NCI-H748 treated with DMSO at 0.1 percent for 48 hours (cell line): ENCODE data around the gene POLR2I.
"Not testable (repeated sequence)": the region's sequence is repeated elsewhere in the genome, so short reads cannot be mapped to it uniquely, and the experiment has no call there.

Source experiments
- DNase-seq: peaks from one replicate; lab custom pipeline; 2025; lab: John Stamatoyannopoulos, UW

Gene POLR2I

GRCh38 chr19:36100476-36100875 lies 14.2 kb downstream of the POLR2I start:
- DNase-seq = no peak

DNA sequence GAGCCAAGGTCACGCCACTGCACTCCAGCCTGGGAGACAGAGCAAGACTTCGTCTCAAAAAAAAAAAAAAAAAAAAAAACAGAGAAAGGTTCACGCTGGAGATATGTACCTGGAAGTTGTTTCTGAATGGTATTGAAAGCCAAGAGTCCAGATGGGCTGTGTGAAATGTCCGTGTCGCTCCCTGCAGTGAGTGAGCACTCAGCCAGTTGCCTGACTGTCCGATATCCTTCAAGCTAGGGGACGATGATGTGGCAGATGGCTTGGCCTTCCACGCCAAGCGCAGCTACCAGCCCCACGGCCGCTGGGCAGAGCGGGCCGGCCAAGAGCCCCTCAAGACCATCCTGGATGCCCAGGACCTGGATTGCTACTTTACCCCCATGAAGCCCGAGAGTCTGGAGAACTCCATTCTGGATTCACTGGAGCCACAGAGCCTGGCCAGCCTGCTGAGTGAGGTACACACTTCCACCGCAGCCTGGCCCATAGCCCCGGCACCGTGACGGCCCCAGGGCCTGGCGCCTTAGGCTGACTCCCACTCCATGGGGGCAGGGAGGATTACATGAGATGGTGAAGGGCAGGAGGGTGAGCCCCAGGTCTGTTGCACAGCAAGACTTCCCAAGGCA lies 15.4 kb downstream of the POLR2I start:
- DNase-seq = no peak

DNA sequence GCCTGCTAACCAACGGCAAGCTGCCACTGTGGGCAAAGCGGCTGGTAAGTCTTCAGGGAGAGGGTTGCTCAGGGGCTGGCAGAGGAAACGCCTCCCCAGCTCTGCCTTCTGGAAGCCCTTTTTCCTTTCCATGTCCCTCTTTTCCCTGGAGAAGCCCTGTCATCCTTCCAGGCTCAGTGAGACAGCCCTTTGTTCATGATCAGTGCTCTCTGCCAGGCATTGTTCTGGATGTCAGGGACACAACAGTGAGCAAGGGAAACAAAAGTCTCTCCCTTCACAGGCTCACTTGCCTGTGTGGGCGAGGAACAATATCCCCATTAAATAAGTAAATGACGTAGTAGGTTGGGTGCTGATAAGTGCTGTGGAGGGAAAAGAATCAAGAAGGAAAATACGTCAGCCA lies 17.6 kb downstream of the POLR2I start:
- no peak for DNase-seq

DNA sequence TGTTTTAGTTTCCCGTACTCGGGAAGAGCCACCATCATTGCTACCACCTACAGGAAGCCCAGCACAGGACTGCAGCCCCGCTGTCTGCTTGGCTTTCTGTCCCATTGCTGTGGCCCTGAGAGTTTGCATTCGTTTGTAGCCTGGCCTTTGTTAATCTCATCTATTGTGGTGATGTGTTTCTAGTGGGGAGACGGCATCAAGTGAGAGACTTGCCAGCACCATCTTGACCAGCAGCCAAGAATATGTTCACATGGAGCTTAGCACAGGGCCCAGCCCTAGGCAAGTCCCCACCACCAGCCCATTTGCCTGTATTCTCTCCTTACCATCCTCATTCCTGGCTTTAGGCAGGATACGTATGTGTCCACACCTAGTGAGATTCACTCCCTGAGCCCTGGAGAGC lies 21.0 kb downstream of the POLR2I start:
- DNase-seq = no peak

GRCh38 chr19:36093146-36093662 lies 21.5 kb downstream of the POLR2I start:
- DNase-seq = no peak

DNA sequence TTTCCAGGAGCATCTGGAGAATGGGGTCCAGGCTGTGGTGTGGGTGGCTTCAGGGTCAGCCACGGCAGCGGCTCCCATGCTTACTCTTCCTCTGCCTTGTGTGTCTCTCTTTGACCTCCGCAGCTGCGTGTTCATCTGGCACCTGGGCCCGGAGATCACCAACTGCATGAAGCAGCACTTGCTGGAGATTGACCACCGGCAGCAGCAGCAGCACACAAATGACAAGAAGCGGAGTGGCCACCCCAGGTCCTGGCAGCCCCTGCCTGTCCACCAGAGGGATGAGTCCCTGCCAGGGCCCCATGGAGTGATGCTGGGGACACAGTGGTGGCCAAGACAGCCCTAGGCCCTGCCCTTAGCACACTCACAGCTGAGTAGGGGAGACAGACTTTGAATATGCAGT lies 22.1 kb downstream of the POLR2I start:
- DNase-seq = no peak

DNA sequence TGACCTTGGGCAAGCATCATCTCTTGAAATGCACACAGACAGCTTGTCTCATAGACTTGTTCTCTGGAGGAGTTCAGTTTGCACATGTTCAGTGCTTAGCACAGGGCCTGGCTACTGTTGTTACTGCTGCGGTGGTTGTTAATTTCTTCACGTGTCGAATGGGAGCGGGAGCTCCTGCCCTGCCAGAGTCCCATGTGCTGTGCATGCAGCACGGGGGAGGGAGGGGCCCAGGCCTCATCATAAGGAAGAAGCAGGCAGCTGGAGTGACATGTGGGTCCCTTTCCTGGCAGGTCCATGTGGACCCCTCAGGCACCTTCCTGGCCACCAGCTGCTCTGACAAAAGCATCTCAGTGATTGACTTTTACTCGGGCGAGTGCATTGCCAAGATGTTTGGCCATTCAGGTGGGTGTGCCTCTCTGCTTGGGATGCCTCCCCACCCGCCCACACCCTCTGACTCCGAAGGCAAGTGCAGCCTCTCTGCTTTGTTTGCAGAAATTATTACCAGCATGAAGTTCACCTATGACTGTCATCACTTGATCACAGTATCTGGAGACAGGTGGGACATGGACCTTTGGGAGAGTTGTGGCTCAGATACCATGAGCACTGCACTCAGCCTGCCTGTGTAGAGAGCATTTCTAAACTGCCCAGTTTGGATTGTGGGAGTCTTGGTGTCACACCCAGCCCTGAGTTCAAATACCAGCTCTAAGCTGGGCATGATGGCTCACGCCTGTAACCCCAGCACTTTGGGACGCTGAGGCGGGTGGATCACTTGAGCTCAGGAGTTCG lies 23.6 kb downstream of the POLR2I start:
- DNase-seq = no peak

- DNase-seq = no peak
Measured at GRCh38 chr19:36089847-36090246, 24.8 kb downstream of the POLR2I start.

GRCh38 chr19:36086326-36086725 lies 28.3 kb downstream of the POLR2I start:
- no peak for DNase-seq

DNA sequence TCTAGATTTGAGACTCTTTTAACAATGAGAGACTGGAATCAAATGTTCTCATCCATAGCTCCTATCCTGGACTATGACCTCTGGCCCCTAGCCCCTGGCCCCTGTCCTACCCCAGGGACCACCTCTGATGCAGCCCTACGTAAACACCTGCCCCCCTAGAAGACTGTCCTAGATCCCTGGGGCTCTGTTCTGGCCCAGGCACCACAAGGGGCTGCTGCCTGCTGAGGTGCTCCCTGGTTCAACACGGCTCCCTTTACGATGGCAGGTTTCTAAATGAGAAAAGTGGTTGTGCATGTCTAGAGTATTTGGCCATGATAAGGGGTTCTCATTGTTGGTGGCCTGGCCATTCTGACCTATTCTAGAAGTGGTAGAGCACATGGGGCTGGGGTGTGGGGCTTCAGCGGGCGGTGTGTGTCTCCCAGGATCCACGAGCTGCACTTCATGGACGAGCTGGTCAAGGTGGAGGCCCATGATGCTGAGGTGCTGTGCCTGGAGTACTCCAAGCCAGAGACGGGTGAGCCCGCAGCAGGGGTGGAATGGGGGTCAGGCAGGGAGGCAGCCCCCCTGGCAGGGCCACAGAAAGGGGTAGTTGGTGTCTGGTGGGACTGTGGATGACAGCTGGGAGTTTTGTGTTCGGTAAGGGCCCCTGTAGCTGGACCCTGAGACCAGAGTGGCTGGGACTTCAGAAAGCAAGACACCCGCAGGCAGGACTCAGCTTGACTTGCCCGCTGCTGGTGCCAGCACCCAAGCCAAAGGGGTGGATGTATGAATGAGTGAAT lies 30.3 kb downstream of the POLR2I start:
- DNase-seq = no peak

DNA sequence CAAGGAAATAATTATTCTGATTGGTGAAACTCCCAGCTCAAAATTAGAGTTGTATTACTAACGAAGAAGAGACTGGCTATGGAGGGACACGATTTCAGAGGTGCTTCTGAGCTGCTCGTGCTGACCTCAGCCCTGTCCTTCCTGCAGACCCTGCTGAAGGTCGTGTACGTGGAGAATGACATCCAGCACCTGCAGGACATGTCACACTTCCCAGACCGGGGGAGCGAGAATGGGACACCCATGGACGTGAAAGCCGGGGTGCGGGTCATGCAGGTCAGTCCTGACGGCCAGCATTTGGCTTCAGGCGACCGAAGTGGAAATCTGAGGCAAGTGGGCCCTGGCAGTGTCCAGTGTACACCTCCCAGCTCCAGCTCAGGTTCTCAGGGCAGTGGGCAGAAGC lies 31.8 kb downstream of the POLR2I start:
- no peak for DNase-seq

- no peak for DNase-seq
Measured at GRCh38 chr19:36081894-36082293, 32.8 kb downstream of the POLR2I start.

DNA sequence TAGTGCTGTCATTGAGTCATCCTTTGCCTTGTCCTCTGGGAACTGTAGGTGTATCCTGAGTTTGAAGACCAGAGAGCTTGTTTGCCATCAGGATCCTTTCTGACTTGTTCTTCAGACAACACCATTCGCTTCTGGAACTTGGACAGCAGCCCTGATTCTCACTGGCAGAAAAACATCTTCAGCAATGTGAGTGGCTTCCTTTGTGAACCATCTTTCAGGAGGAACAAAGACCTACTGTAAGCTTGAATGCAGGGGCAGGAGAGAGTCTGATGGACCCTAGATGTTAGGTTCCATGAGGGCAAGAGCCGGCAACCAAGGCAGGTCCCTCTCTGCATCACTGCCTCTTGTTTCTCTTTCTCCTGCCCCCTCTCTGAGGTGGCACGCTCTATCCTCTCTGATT lies 33.3 kb downstream of the POLR2I start:
- no peak for DNase-seq

DNA sequence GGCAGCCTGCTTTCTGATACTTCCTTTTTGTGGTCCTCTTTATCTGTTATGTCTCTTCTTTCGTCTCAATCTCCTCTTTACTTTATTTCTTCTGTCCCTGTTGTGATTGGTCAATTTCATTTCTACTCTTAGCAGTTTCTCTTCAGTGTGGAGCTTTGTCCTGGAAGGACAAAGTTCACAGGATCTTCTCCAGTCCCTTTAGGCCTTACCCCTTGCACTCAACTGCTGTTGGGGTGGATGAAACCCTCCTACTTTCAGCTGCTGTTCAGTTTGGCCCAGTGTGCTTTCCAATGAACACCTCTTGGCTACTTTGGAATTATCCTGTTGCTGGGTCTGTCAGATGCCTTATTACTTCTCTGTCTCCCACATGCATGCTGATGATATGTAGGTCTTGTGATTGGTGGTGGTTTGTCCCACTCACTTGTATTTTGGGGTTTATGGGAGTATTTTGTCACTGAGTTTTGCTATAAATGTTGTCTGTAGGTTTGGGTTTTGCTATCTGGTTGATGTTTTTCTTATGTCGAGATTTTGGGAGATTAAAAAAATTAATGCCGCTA lies 35.2 kb downstream of the POLR2I start:
- no peak for DNase-seq

- DNase-seq = no peak
Measured at GRCh38 chr19:36073121-36073876, 41.4 kb downstream of the POLR2I start.

GRCh38 chr19:36072081-36072480 lies 42.6 kb downstream of the POLR2I start:
- DNase-seq = no peak

GRCh38 chr19:36068810-36069499 lies 45.7 kb downstream of the POLR2I start:
- not testable (repeated sequence) for DNase-seq

DNA sequence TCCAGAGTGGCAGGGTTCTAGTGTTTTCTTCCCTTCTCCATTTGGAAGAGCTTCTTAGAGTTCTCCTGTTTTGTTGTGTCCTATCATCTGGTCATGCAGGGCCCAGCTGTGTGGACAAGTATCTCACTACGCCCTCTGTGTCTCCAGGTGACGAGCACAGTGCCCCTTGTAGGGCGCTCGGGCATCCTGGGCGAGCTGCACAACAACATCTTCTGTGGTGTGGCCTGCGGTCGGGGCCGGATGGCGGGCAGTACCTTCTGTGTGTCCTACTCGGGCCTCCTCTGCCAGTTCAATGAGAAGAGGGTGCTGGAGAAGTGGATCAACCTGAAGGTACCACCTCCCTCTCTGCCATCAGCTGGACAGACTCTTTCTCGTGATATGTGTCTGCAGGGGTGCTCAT lies 47.0 kb downstream of the POLR2I start:
- DNase-seq = no peak

- no peak for DNase-seq
Measured at GRCh38 chr19:36064826-36065225, 49.8 kb downstream of the POLR2I start.
